ENCODE results near the gene ATP6AP2.

DNA sequence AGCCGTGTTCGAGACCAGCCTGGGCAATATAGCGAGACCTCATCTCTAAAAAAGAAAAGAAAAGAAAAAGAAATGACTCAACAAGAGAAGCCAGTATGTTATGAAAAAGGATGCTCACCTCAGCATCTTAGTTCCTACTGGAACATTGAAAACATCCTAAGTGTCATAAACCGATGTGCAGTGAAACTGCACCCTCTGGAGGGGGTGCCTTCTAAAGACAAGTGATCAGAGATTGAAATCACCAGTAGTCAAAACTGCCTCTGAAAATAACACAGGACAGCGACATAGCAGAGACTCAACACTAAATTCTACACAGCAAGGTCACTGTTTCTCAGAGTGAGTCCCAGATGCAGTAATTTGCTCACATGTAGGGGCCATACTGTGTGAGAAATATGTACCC, 28.0 kb upstream of the ATP6AP2 start:
- TF ChIP-seq CTCF (IDR thresholded peaks at IDR 0.05), result no peak
- TF ChIP-seq POLR2A (IDR thresholded peaks at IDR 0.05), result no peak

Data from lower leg skin (tissue), 3 donors.